Ishikawa (cell line): ENCODE data around the gene BRD7.

Source experiments
- CEBPB ChIP-seq: IDR thresholded peaks from 2 replicates; pipeline ENCODE4 v1.6.1; 2012
- CREB1 ChIP-seq: IDR thresholded peaks from 2 replicates; pipeline ENCODE4 v1.6.1; 2012; ENCODE audit warnings: low read depth
- EGR1 ChIP-seq: IDR thresholded peaks from 2 replicates; pipeline ENCODE4 v1.6.1; 2012
- EP300 ChIP-seq: IDR thresholded peaks from 2 replicates; pipeline ENCODE4 v1.6.1; 2012; ENCODE audit warnings: borderline replicate concordance
- FOXM1 ChIP-seq: IDR thresholded peaks from 2 replicates; pipeline ENCODE4 v1.6.1; 2012; ENCODE audit warnings: low read depth, borderline replicate concordance
- MAX ChIP-seq: IDR thresholded peaks from 2 replicates; pipeline ENCODE4 v1.6.1; 2012
- NFIC ChIP-seq: IDR thresholded peaks from 2 replicates; pipeline ENCODE4 v1.6.1; 2012
- RAD21 ChIP-seq: IDR thresholded peaks from 2 replicates; pipeline ENCODE4 v1.6.1; 2012; ENCODE audit warnings: low read depth
- REST ChIP-seq: IDR thresholded peaks from 2 replicates; pipeline ENCODE4 v1.6.1; 2012; ENCODE audit warnings: low read depth, mild to moderate bottlenecking
- TAF1 ChIP-seq: IDR thresholded peaks from 2 replicates; pipeline ENCODE4 v1.6.1; 2012; ENCODE audit warnings: low read depth, mild to moderate bottlenecking
- TCF12 ChIP-seq: IDR thresholded peaks from 2 replicates; pipeline ENCODE4 v1.6.1; 2012; ENCODE audit warnings: low read depth
- TEAD4 ChIP-seq: IDR thresholded peaks from 2 replicates; pipeline ENCODE4 v1.6.1; 2012
- USF1 ChIP-seq: IDR thresholded peaks from 2 replicates; pipeline ENCODE4 v1.6.1; 2012
- YY1 ChIP-seq: IDR thresholded peaks from 2 replicates; pipeline ENCODE4 v1.6.1; 2012; ENCODE audit warnings: low read depth
- ZBTB7A ChIP-seq: IDR thresholded peaks from 2 replicates; pipeline ENCODE4 v1.6.1; 2012; ENCODE audit warnings: low read depth

Gene BRD7

GRCh38 chr16:50281391-50282009, 87.3 kb downstream of the BRD7 start:
- no peak for TF ChIP-seq TEAD4
- no peak for TF ChIP-seq ZBTB7A
- TF ChIP-seq YY1: no peak
- TF ChIP-seq FOXM1: no peak
- no peak for TF ChIP-seq EGR1
- TF ChIP-seq CREB1: no peak

GRCh38 chr16:50280932-50281331, 87.9 kb downstream of the BRD7 start:
- TF ChIP-seq CREB1: no peak
- TF ChIP-seq EP300: no peak
- TF ChIP-seq CEBPB: no peak
- TF ChIP-seq REST: no peak
- no peak for TF ChIP-seq EGR1
- TF ChIP-seq YY1: no peak
- no peak for TF ChIP-seq ZBTB7A
- TF ChIP-seq TCF12: no peak
- TF ChIP-seq RAD21: no peak
- TF ChIP-seq NFIC: no peak
- TF ChIP-seq TEAD4: no peak
- no peak for TF ChIP-seq FOXM1
- TF ChIP-seq TAF1: no peak
- TF ChIP-seq MAX: no peak
- TF ChIP-seq USF1: no peak

GRCh38 chr16:50279504-50279865, 89.3 kb downstream of the BRD7 start:
- TF ChIP-seq ZBTB7A (no peak), FOXM1 (no peak), TCF12 (no peak), EP300 (no peak), EGR1 (no peak), YY1 (no peak), RAD21 (no peak), USF1 (no peak), TAF1 (no peak)

- TF ChIP-seq RAD21: no peak
- TF ChIP-seq TCF12: no peak
- TF ChIP-seq CREB1: no peak
- TF ChIP-seq ZBTB7A: no peak
- no peak for TF ChIP-seq TEAD4
- no peak for TF ChIP-seq CEBPB
- TF ChIP-seq MAX: no peak
- TF ChIP-seq YY1: no peak
- no peak for TF ChIP-seq NFIC
- no peak for TF ChIP-seq FOXM1
- TF ChIP-seq EGR1: no peak
- TF ChIP-seq USF1: no peak
- no peak for TF ChIP-seq EP300
- no peak for TF ChIP-seq TAF1
- TF ChIP-seq REST: no peak
Measured at GRCh38 chr16:50278251-50278650, 90.5 kb downstream of the BRD7 start.

GRCh38 chr16:50276801-50277555, 91.8 kb downstream of the BRD7 start:
- TF ChIP-seq FOXM1 (no peak), YY1 (no peak), EGR1 (no peak), REST (no peak), TEAD4 (no peak), CREB1 (no peak), NFIC (no peak), TCF12 (no peak)
